CD4-positive, alpha-beta T cell treated with Interleukin-15 for 1 hour (primary cell): Measurements from ENCODE around the gene ZNF300.
"Not testable (repeated sequence)": the region's sequence is repeated elsewhere in the genome, so short reads cannot be mapped to it uniquely, and the experiment has no call there.

Experiments
- DNase-seq: peaks from one replicate; pipeline ENCODE4 v3.0.0-alpha.2; 2020

ZNF300 gene

GRCh38 chr5:150845185-150845859 is 59.5 kb downstream of the ZNF300 start:
- not testable (repeated sequence) for DNase-seq
